IMR-90 (cell line): Measurements from ENCODE around the gene TSN. TPM values are rescaled to one million over a fixed set of nuclear protein-coding genes. Genes with fewer than 3 reads are reported as not detected.

Source experiments
- ATAC-seq: fragments of 200-7000 bp; cut with Tn5 transposase; 2 replicates; pipeline ENCODE4 v1.9.1; 2020; ENCODE audit warnings: low read depth, mild to moderate bottlenecking, moderate library complexity
- BruUV-seq: library from RNA; stranded (reverse); fragments of 400-500 nt; replicated peaks from 2 replicates; lab custom pipeline; 2021; lab: Mats Ljungman, UMichigan
- CTCF ChIA-PET: fragments of 300-600 bp; formaldehyde crosslinking; extraction: SDS; loops from one replicate; lab custom pipeline; 2021; ENCODE audit warnings: antibody characterized with exemption; lab: Yijun Ruan, JAX
- POLR2A ChIA-PET: fragments of 300-600 bp; sonication (Branson Sonifier 250); formaldehyde crosslinking; loops from one replicate; lab custom pipeline; 2022; ENCODE audit warnings: antibody characterized with exemption; ENCODE audit not compliant: unreplicated experiment; lab: Charles Lee
- DNase-seq: peaks from one replicate; pipeline ENCODE4 v3.0.0; 2013
- H2AFZ ChIP-seq: replicated peaks from 2 replicates; pipeline ENCODE3; 2013; ENCODE audit warnings: low read length, mild to moderate bottlenecking; ENCODE audit not compliant: poor library complexity
- H2AK5ac ChIP-seq: 2 replicates; pipeline ENCODE4 v1.6.1; 2013; ENCODE audit warnings: low read depth, low read length, inconsistent platforms
- H2AK9ac ChIP-seq: replicated peaks from 2 replicates; pipeline ENCODE3; 2013; ENCODE audit warnings: mild to moderate bottlenecking, low read depth, low read length, moderate library complexity; ENCODE audit not compliant: poor library complexity
- H2BK120ac ChIP-seq: 2 replicates; pipeline ENCODE4 v1.6.1; 2013; ENCODE audit warnings: low read depth, low read length, inconsistent platforms
- H2BK15ac ChIP-seq: 3 replicates; pipeline ENCODE4 v1.6.1; 2013; ENCODE audit warnings: low read depth, low read length, inconsistent platforms
- H2BK20ac ChIP-seq: 2 replicates; pipeline ENCODE4 v1.6.1; 2013; ENCODE audit warnings: low read depth, mild to moderate bottlenecking, inconsistent platforms, low read length, moderate library complexity
- H2BK5ac ChIP-seq: 2 replicates; pipeline ENCODE4 v1.6.1; 2013; ENCODE audit warnings: mild to moderate bottlenecking, low read depth, low read length, inconsistent platforms; ENCODE audit not compliant: poor library complexity, severe bottlenecking
- H3K14ac ChIP-seq: replicated peaks from 2 replicates; pipeline ENCODE4 v1.6.1; 2013; ENCODE audit warnings: low read depth, low read length, inconsistent platforms
- H3K18ac ChIP-seq: 2 replicates; pipeline ENCODE4 v1.6.1; 2013; ENCODE audit warnings: low read depth, low read length, control low read depth
- H3K23ac ChIP-seq: 2 replicates; pipeline ENCODE4 v1.6.1; 2013; ENCODE audit warnings: low read depth, low read length, inconsistent platforms
- H3K27ac ChIP-seq: 2 replicates; pipeline ENCODE4 v1.5.1; 2013; ENCODE audit warnings: mild to moderate bottlenecking, control low read depth, low read length; ENCODE audit not compliant: insufficient read depth
- H3K27me3 ChIP-seq: 2 replicates; pipeline ENCODE4 v1.6.1; 2013; ENCODE audit warnings: low read length; ENCODE audit not compliant: control insufficient read depth, insufficient read depth
- H3K36me3 ChIP-seq: 2 replicates; pipeline ENCODE4 v1.6.1; 2013; ENCODE audit warnings: low read length, mixed read lengths; ENCODE audit not compliant: control insufficient read depth, insufficient read depth
- H3K4ac ChIP-seq: 2 replicates; pipeline ENCODE4 v1.6.1; 2013; ENCODE audit warnings: low read depth, low read length, inconsistent platforms
- H3K4me1 ChIP-seq: 2 replicates; pipeline ENCODE4 v1.6.1; 2013; ENCODE audit warnings: low read length, mixed read lengths; ENCODE audit not compliant: control insufficient read depth, insufficient read depth
- H3K4me2 ChIP-seq: 2 replicates; pipeline ENCODE4 v1.6.1; 2013; ENCODE audit warnings: low read depth, mild to moderate bottlenecking, control low read depth, low read length, moderate library complexity
- H3K4me3 ChIP-seq: 2 replicates; pipeline ENCODE4 v1.5.1; 2013; ENCODE audit warnings: low read depth, mild to moderate bottlenecking, control low read depth, low read length, moderate library complexity; ENCODE audit not compliant: insufficient read depth
- H3K56ac ChIP-seq: 2 replicates; pipeline ENCODE4 v1.6.1; 2013; ENCODE audit warnings: low read length, inconsistent platforms; ENCODE audit not compliant: insufficient read depth; ENCODE audit errors: extremely low read depth
- H3K79me1 ChIP-seq, 2 experiments: 2 replicates each; pipeline ENCODE4 v1.6.1; 2013; ENCODE audit warnings: low read length in 2 of 2, inconsistent platforms in 1 of 2, low read depth in 1 of 2
- H3K9ac ChIP-seq: 2 replicates; pipeline ENCODE4 v1.6.1; 2013; ENCODE audit warnings: low read depth, low read length, control low read depth
- H3K9me1 ChIP-seq: 2 replicates; pipeline ENCODE4 v1.6.1; 2013; ENCODE audit warnings: low read length, inconsistent platforms; ENCODE audit not compliant: insufficient read depth
- H3K9me3 ChIP-seq: 2 replicates; pipeline ENCODE4 v1.6.1; 2013; ENCODE audit warnings: low read length; ENCODE audit not compliant: control insufficient read depth, insufficient read depth
- H4K20me1 ChIP-seq: 2 replicates; pipeline ENCODE4 v1.6.1; 2013; ENCODE audit warnings: low read length, inconsistent platforms; ENCODE audit not compliant: insufficient read depth
- H4K5ac ChIP-seq: 2 replicates; pipeline ENCODE4 v1.6.1; 2013; ENCODE audit warnings: mild to moderate bottlenecking, low read depth, low read length, control low read depth
- H4K8ac ChIP-seq, 2 experiments: 2 replicates each; pipeline ENCODE4 v1.6.1; 2013; ENCODE audit warnings: low read depth in 2 of 2, low read length in 2 of 2, control low read depth in 1 of 2, inconsistent platforms in 1 of 2
- H4K91ac ChIP-seq: 2 replicates; pipeline ENCODE4 v1.6.1; 2013; ENCODE audit warnings: low read depth, low read length, inconsistent platforms; ENCODE audit not compliant: insufficient read depth
- CEBPB ChIP-seq: IDR thresholded peaks from 2 replicates; pipeline ENCODE4 v1.6.1; 2012; ENCODE audit warnings: low read depth, low read length, improper control_type of control experiment
- CHD1 ChIP-seq: IDR thresholded peaks from 2 replicates; pipeline ENCODE4 v1.6.1; 2012; ENCODE audit warnings: low read depth, low read length, improper control_type of control experiment
- MXI1 ChIP-seq: IDR thresholded peaks from 2 replicates; pipeline ENCODE4 v1.6.1; 2012; ENCODE audit warnings: low read depth, mild to moderate bottlenecking, low read length, moderate library complexity, borderline replicate concordance
- NFE2L2 ChIP-seq: fragments of 150-350 bp; IDR thresholded peaks from 2 replicates; pipeline ENCODE4 v1.6.1; 2016; ENCODE audit warnings: low read depth, mild to moderate bottlenecking, low read length
- POLR2A ChIP-seq: IDR thresholded peaks from 2 replicates; pipeline ENCODE4 v1.6.1; 2012; ENCODE audit warnings: mild to moderate bottlenecking, low read depth, low read length
- RAD21 ChIP-seq: IDR thresholded peaks from 2 replicates; pipeline ENCODE4 v1.6.1; 2012; ENCODE audit warnings: low read length, improper control_type of control experiment
- RCOR1 ChIP-seq: IDR thresholded peaks from 2 replicates; pipeline ENCODE4 v1.6.1; 2012; ENCODE audit warnings: mild to moderate bottlenecking, low read length, improper control_type of control experiment; ENCODE audit not compliant: insufficient replicate concordance
- RFX5 ChIP-seq: IDR thresholded peaks from 2 replicates; pipeline ENCODE4 v1.8.0; 2012; ENCODE audit warnings: low read depth, mild to moderate bottlenecking, low read length, moderate library complexity
- SMC3 ChIP-seq: fragments of 150-350 bp; IDR thresholded peaks from 2 replicates; pipeline ENCODE4 v1.6.1; 2016; ENCODE audit warnings: low read depth, mild to moderate bottlenecking, antibody characterized with exemption, low read length, moderate library complexity
- WGBS, 2 experiments: methylation state at CpG; one replicate each; pipeline versions ENCODE4 v1.1.5 to v1.1.7; 2013; ENCODE audit warnings: missing lambda C conversion rate in 2 of 2; ENCODE audit not compliant: insufficient read length in 1 of 2; ENCODE audit errors: extremely low coverage in 2 of 2; 5-methylcytosine and 5-hydroxymethylcytosine counted together
- dilution Hi-C: fragments of 300-500 bp; cut with HindIII; formaldehyde crosslinking; loops from one replicate; pipeline ENCODE4 v1.14.3; 2018; ENCODE audit warnings: low sequenced_read_pairs; ENCODE audit not compliant: unreplicated experiment
- in situ Hi-C: fragments of 300-500 bp; cut with MboI; formaldehyde crosslinking; loops from 3 replicates; pipeline ENCODE4 v1.14.3; 2019; ENCODE audit warnings: low sequenced_read_pairs, inconsistent platforms, mixed read lengths
- intact Hi-C: fragments of 100-400 bp; cut with micrococcal nuclease; formaldehyde crosslinking; loops from 2 replicates; pipeline ENCODE4 v1.10.0; 2022
- polyA plus RNA-seq, 3 experiments: library from polyadenylated mRNA; depleted of rRNA; stranded (reverse); fragments of >200 nt; gene quantifications; 2 replicates each; pipeline ENCODE4 v1.2.3, GENCODE V29; 2012; ENCODE audit warnings: low replicate concordance in 1 of 3
- total RNA-seq: library from RNA; depleted of rRNA; stranded (reverse); fragments of >200 nt; gene quantifications from 2 replicates; pipeline ENCODE4 v1.2.3, GENCODE V29; 2012
- TF ChIP-seq, protein P1 (sequence below): fragments of 150-350 bp; IDR thresholded peaks from 2 replicates; pipeline ENCODE4 v1.6.1; 2016; ENCODE audit warnings: low read depth, mild to moderate bottlenecking, low read length, moderate library complexity, borderline replicate concordance
- TF ChIP-seq, protein P2 (sequence below): conservative IDR thresholded peaks from 2 replicates; pipeline ENCODE4 v1.5.1; 2012; ENCODE audit warnings: mild to moderate bottlenecking, low read depth, low read length, improper control_type of control experiment

Gene TSN
- total and polyA plus RNA-seq, 2 of the 4 experiments (the other 2 are of a cell fraction) = 31.0 to 56.3 TPM

DNA sequence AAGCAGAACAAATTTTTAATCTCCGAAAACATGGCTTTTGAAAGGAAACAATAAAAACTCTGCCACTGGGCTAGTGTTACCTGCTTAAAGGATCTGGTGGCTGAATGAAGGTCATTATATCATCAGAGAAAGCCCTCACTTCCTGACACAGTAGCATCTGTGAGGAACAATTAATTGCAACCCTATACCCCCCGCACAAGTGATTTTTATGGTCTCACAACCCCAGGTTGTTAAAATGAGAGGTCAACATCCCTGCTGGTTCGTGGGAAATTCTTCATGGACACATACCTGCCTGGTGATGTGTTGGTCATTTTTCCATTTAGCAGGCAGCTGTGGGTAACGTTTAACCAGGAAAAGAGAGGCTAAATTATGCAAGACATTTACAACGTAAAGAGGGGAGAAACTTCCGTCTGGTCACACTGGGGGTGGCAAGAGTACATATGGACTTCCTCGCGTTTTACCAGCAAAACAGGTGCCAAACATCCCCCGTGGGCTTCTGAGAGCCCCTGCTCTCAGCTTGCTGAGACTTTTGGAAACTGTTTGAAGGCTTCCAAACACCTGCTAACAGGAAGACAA is 48.0 kb upstream of the TSN start (continued):
- TF ChIP-seq, protein P1, sequence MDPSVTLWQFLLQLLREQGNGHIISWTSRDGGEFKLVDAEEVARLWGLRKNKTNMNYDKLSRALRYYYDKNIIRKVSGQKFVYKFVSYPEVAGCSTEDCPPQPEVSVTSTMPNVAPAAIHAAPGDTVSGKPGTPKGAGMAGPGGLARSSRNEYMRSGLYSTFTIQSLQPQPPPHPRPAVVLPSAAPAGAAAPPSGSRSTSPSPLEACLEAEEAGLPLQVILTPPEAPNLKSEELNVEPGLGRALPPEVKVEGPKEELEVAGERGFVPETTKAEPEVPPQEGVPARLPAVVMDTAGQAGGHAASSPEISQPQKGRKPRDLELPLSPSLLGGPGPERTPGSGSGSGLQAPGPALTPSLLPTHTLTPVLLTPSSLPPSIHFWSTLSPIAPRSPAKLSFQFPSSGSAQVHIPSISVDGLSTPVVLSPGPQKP = no peak
- TF ChIP-seq CEBPB = no peak
- no peak for TF ChIP-seq POLR2A
- TF ChIP-seq RAD21 = no peak

DNA sequence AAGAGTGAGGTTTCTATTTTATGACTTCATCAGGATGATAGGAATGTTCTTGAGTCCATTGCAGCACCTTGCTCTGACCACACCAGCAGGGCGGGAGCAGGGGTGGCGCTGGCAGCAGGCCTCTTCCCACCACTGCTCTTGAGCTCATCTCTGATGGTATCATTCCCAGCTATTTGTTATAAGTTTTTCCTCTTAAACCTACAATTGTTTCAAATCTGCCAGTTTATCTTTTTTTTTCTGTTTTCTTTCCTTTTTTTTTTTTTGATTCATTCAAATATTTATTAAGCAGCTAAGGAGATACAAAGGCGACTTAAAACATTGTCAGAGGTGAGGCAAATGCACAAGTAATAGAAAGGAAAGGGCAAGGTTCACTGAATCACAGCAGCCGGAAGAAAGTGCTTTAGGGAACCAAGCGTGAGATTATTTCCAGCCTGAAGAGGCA is 47.5 kb upstream of the TSN start:
- H3K18ac ChIP-seq = no peak overlapping the region
- no peaks in the 10 kb centered on the region for H3K9me3 ChIP-seq
- H3K27ac ChIP-seq = no peak overlapping the region
- dilution Hi-C loops = no loop called here
- H2BK20ac ChIP-seq = no peak overlapping the region
- no peaks in the 10 kb centered on the region for H3K27me3 ChIP-seq
- no peak overlapping the region for H3K4me3 ChIP-seq
- H4K91ac ChIP-seq = no peak overlapping the region
- no TSS peak for BruUV-seq
- no peak overlapping the region for H3K4ac ChIP-seq
- H3K36me3 ChIP-seq = no peaks in the 10 kb centered on the region
- POLR2A ChIA-PET = no interaction called here
- peaks cover 7% of the 10 kb centered on the region for H3K9me1 ChIP-seq
- in situ Hi-C loops = no loop called here
- H2AK5ac ChIP-seq = no peak overlapping the region
- CTCF ChIA-PET = interaction anchor here (0.6 kb wide), 1 partner anchor 286 kb away, joined by 5 read pairs; no protein-coding TSS in a partner anchor
- no peak overlapping the region for H2AFZ ChIP-seq
- DNase-seq (no peak), ATAC-seq (no peak)
- no peak overlapping the region for H3K4me2 ChIP-seq
- H2BK120ac ChIP-seq = no peak overlapping the region
- no peaks in the 10 kb centered on the region for H3K79me1 ChIP-seq
- H4K5ac ChIP-seq = no peak overlapping the region
- no peak overlapping the region for H3K14ac ChIP-seq
- no peak overlapping the region for H3K23ac ChIP-seq
- no peak overlapping the region for H3K9ac ChIP-seq
- no peaks in the 10 kb centered on the region for H4K20me1 ChIP-seq
- no peak overlapping the region for H2BK5ac ChIP-seq
- no CpG with 5 or more reads among the region's 5 CpGs for WGBS, 2 experiments
- no peak overlapping the region for H4K8ac ChIP-seq
- no peak overlapping the region for H3K56ac ChIP-seq
- intact Hi-C loops = no loop called here
- H3K4me1 ChIP-seq = peaks cover 10% of the 10 kb centered on the region
- no peak overlapping the region for H2BK15ac ChIP-seq
- H2AK9ac ChIP-seq = peak overlapping the region; percentile 57
- no peak for TF ChIP-seq CHD1
- TF ChIP-seq RFX5 = no peak
- no peak for TF ChIP-seq SMC3
- no peak for TF ChIP-seq POLR2A
- TF ChIP-seq RCOR1 = no peak
- TF ChIP-seq, protein P2, sequence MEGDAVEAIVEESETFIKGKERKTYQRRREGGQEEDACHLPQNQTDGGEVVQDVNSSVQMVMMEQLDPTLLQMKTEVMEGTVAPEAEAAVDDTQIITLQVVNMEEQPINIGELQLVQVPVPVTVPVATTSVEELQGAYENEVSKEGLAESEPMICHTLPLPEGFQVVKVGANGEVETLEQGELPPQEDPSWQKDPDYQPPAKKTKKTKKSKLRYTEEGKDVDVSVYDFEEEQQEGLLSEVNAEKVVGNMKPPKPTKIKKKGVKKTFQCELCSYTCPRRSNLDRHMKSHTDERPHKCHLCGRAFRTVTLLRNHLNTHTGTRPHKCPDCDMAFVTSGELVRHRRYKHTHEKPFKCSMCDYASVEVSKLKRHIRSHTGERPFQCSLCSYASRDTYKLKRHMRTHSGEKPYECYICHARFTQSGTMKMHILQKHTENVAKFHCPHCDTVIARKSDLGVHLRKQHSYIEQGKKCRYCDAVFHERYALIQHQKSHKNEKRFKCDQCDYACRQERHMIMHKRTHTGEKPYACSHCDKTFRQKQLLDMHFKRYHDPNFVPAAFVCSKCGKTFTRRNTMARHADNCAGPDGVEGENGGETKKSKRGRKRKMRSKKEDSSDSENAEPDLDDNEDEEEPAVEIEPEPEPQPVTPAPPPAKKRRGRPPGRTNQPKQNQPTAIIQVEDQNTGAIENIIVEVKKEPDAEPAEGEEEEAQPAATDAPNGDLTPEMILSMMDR = no peak
- TF ChIP-seq, protein P1 = no peak
- no peak for TF ChIP-seq MXI1
- TF ChIP-seq RAD21 = no peak
- TF ChIP-seq NFE2L2 = no peak
